DMS 273 treated with DMSO at 0.1 percent for 48 hours (cell line): ENCODE results near the gene TTC22.

Experiments used
- DNase-seq: peaks from one replicate; lab custom pipeline; 2025; lab: John Stamatoyannopoulos, UW

TTC22 gene

GRCh38 chr1:54800899-54801759, at the start of gene TTC22:
TTC22 (minus strand) TSS chr1:54801323; CDS start chr1:54801163, 160 bp downstream.
- no peak for DNase-seq

- DNase-seq = no peak
Measured at GRCh38 chr1:54850737-54851136, 49.6 kb upstream of the TTC22 start.

DNA sequence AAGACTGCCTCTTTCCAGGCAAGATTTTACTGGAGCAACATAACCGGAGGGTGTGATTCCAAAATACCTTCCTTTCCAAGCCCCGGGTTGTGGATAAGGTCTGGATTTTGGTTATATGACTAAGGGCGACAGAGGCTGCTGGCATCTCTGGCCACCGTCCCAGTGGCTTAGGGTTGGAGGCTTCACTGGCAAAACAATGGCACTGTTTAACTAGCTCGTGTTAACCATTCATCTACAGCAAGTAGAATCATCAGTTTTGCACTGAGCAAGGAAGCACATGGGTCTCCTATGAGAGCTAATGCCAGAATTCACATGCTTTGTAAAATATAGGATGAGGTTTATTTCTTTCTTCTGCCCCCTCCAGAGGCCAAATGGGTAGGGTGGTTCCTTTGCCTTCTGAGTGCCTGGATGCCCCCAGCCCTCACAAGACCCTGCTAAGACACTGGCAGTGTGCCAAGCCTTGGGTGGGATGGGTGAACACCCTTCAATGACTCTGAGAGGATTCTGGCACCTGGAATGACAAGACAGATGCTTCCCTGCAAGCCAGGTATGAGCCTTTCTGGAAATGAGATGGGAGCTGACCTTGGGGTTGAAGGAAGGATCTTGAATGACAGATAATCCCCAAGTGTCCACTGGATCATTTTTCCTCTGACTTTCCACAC, 49.1 kb upstream of the TTC22 start:
- no peak for DNase-seq

GRCh38 chr1:54849219-54850068, 48.3 kb upstream of the TTC22 start:
- no peak for DNase-seq

DNA sequence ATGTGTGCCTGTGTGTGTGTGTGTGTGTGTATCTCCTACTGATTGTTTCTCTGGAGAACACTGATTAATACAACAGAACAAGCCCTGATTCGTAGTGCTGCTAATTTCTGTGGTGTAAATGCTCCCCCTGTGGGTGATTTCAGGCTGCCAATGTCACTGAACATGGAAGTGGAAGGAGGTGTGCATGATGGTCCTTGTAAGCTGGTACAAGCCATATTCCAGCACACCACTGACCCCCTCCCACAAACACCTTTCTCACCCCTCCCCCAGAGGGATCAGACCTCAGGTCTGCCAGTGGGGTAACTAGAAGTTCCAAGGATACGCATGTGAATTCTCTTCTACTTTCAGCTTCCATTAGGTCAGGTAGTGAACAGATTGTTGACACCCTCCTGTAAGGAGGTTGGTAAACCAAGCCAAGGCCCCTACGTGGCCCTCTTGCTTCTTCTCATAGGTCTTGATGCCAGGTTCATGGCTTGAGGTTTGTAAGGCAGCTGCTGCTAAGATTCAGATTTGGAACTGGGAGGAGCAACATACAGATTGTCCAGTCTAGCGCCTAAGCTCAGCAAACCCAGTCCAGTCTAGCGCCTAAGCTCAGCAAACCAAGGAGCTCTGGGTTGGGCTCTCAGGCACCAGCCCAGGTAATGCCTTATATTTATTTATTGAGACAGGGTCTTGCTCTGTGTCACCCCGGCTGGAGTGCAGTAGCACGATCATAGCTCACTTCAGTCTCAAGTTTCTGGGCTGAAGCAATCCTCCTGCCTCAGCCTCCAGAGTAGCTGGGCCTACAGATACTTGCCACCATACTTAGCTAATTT, 47.2 kb upstream of the TTC22 start:
- DNase-seq = no peak

- no peak for DNase-seq
Measured at GRCh38 chr1:54846716-54847284, 45.7 kb upstream of the TTC22 start.

GRCh38 chr1:54846301-54846700, 45.2 kb upstream of the TTC22 start:
- DNase-seq = no peak

DNA sequence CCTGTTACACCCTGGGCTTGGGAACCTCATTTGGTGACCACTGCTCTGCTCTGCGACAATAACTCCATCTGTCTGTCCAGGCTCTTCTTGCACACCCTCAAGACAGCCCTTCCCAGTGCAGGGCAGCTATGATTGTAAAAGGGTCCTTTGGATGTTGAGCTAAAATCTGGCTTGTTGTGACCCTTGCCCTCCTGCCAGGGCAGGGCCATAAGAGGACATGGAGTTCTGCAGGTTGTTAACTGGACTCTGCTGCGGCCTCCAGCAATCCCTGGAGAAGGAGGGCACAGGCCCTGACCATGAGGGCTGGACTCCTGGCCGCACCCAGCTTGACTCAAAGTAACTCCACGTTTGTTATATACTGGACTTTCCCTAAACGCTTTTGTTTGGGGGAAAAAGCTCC, 44.6 kb upstream of the TTC22 start:
- DNase-seq = no peak

GRCh38 chr1:54844564-54844963, 43.4 kb upstream of the TTC22 start:
- DNase-seq = no peak

DNA sequence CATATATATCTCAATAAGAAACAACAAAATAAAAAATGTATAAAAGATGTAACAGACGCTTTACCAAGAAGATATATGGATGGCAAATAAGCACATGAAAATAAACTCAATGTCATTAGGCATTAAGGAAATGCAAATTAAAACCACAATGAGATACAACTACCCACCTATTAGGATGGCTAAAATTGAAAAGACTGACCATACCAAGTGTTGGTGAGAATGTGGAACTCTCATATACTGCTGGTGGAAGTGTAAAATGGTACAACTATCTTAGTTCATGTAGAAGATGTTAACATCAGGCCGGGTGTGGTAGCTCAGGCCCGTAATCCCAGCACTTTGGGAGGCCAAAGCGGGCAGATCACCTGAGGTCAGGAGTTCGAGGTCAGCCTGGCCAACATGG, 42.3 kb upstream of the TTC22 start:
- no peak for DNase-seq

DNA sequence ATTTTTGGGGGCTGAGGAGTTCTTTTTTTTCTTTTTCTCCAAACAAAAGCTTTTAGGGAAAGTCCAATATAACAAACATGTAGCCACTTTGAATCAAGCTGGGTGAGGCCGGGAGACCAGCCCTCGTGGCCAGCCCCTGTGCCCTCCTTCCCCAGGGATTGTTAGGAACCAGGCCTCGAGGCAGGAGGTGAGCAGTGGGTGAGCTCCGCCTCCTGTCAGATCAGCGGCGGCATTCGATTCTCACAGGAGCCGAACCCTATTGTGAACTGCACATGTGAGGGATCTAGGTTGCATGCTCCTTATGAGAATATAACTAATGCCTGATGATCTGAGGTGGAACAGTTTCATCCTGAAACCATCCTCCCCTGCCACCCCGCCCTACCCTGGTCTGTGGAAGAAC, 41.8 kb upstream of the TTC22 start:
- DNase-seq = no peak

DNA sequence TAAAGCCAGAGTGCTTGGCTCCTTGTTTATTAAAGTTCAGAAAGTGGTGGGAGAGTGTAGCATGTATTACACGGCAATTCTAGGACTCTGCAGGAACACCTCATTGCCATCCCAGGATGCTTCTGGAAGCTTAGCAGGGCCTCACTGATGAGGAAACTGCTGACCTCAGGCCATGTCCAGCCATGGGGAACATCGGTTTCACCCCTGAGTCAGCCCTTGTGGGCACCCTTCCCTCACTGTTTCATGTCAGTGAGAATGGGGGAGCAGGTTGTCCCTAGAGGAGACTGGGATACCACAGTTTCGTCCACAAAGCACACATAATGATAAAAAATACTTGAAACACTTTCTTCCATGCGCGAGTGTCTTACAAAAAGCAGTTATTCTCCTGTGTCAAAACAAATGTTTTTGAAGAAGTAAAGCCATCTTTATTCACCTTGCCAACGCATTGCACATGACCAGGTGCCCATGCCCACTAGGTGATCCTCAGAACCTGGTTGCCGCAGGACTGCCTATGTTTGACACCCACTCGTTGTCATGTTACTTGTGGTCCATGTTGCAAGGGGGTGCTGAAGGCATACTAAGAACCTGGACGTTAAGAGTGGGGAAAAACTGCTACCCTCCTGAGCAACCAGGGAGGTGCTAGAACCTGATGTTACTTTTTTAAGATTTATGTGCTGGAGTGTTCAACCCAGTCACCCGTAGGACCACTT, 41.2 kb upstream of the TTC22 start:
- DNase-seq = no peak

DNA sequence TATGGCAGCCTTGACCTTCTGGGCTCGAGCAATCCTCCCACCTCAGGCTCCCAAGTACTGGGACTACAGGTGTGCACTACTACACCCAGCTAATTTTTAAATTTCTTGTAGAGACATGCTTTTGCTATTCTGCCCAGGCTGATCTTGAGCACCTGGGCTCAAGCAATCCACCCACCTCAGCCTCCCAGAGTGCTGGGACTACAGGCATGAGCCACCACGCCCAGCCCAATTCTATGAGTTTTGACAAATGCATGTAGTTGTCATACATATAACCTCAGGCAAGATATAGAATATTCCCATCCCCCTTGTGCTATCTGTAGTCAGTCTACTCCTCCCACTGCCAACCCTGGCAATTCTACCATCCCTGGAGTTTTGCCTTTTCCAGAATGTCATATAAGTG, 38.7 kb upstream of the TTC22 start:
- DNase-seq = no peak

DNA sequence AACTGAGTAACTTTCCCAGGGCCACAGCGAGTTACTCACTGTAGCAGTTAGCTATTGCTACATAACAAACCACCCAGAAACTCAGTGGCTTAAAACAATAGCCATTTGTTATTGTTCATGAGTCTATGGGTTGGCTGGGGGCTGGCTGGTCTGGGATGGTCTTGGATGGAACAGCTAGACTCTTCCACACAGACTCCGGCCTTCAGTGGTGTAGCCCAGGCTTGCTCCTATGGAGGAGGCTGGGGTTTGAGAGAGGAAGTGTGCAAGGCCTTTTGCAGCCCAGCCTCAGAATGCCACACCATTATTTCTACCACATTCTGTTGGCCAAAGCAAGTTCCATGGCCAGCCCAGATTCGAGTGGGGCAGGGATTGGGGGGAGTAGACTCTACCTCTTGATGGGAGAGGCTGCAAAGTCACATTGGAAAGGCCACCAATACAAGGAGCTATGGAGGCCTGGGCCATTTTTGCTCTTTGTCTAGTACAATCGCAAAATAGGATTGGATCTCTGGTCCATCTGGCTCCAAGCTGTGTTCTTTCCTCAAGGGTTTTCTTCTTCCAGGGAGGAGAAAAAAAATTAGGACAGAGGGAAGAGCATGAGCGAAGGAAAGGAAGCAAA, 37.5 kb upstream of the TTC22 start:
- DNase-seq = no peak

DNA sequence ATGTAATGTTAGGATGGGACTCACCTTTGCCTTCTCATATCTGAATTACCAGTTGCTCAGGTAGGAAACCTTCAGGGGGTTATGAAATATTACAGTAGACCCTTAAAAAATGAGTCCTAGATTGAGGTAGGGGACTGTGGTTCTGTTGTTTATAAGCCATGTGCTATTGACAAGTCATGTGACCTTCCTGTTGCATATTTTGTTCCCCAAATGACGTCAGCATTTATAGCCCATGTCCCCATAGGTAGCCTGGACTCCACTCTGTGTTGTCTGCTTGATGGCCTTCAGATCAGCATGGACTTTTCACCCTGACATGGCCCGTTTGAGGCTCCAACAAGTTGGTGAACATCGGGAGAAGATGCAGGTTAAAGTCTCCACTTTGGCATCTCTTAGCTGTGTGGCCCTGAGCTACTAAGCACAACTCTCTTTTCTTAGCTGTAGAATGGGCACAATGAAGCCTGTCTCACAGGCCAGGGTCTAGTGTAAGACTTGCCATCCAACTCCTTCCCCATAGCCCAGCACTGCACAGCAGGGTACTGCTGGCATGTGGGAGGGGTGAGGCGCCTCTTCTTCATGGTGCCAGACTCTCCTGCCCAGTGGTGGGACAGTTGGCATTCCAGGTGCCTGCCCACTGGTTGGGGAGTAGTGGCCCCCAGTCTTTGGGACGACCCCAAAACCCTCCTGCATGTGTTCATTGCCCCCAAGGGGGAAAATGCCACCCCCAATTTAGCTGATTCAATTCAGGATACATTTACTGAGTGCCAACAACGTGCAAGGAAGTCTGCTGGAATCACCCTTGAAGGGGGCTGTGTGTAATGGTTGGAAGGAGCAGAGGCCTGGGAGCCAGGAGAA, 36.1 kb upstream of the TTC22 start:
- DNase-seq = no peak

- no peak for DNase-seq
Measured at GRCh38 chr1:54836594-54836993, 35.5 kb upstream of the TTC22 start.

GRCh38 chr1:54835970-54836369, 34.8 kb upstream of the TTC22 start:
- DNase-seq = no peak

GRCh38 chr1:54835131-54835898, 34.2 kb upstream of the TTC22 start:
- no peak for DNase-seq
